Measurements from ENCODE around the gene ZNF804A.

ZNF804A gene

DNA sequence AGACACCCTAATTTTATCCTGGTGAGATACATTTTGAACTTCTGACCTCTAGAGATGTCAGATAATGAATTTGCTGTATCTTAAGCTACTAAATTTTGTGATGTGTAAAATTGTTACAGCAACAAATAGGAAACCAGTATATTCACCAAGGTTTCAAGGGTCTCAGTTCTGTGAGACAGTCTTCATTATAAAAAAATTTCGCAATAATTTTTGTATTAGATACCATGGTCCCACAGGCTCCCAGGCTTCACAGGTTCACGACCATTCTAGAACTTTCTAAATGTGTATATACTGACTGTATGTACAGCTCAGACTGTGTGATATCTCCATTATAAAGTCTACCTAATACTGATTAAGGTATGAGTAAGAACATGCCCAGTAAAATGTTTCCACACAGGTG lies 181.4 kb downstream of the ZNF804A start:
- no peak overlapping the region for H3K4me3 ChIP-seq
- TF ChIP-seq, protein P1, sequence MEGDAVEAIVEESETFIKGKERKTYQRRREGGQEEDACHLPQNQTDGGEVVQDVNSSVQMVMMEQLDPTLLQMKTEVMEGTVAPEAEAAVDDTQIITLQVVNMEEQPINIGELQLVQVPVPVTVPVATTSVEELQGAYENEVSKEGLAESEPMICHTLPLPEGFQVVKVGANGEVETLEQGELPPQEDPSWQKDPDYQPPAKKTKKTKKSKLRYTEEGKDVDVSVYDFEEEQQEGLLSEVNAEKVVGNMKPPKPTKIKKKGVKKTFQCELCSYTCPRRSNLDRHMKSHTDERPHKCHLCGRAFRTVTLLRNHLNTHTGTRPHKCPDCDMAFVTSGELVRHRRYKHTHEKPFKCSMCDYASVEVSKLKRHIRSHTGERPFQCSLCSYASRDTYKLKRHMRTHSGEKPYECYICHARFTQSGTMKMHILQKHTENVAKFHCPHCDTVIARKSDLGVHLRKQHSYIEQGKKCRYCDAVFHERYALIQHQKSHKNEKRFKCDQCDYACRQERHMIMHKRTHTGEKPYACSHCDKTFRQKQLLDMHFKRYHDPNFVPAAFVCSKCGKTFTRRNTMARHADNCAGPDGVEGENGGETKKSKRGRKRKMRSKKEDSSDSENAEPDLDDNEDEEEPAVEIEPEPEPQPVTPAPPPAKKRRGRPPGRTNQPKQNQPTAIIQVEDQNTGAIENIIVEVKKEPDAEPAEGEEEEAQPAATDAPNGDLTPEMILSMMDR (IDR thresholded peaks at IDR 0.05) = no peak
- no peaks in the 10 kb centered on the region for H3K27me3 ChIP-seq
- H3K27ac ChIP-seq = no peak overlapping the region
- intact Hi-C loops (cut with DNase I; ENCODE audit: low total_unique reads) = no loop called here
- no peak for DNase-seq
- no peaks in the 10 kb centered on the region for H3K4me1 ChIP-seq
- H3K36me3 ChIP-seq = no peaks in the 10 kb centered on the region
- H3K9me3 ChIP-seq = no peaks in the 10 kb centered on the region

DNA sequence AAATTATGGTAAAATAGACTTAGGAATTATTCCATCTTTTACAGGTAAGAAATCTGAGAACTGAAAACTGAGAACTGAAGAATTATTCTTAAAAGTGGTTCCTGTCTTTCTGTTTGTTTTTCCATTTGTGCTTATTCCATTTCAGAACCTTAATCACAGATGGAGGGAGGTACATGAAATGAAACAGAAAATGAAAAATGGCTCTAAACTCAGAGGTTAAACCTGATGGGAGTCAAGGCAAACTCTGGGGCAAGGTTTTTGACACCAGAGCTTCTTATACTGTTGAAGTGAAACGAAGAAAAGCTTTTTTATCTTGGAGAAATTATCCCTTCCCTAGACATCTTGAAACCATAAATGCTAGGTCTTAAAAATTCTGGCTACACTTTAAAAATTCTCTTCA lies 182.1 kb downstream of the ZNF804A start:
- intact Hi-C loops (cut with DNase I; ENCODE audit: low total_unique reads) = no loop called here
- Histone ChIP-seq H3K27ac (no peak overlapping the region), H3K4me3 (no peak overlapping the region), H3K4me1 (no peaks in the 10 kb centered on the region), H3K36me3 (no peaks in the 10 kb centered on the region), H3K9me3 (no peaks in the 10 kb centered on the region), H3K27me3 (no peaks in the 10 kb centered on the region)
- DNase-seq = no peak
- TF ChIP-seq, protein P1 (IDR thresholded peaks at IDR 0.05) = no peak

DNA sequence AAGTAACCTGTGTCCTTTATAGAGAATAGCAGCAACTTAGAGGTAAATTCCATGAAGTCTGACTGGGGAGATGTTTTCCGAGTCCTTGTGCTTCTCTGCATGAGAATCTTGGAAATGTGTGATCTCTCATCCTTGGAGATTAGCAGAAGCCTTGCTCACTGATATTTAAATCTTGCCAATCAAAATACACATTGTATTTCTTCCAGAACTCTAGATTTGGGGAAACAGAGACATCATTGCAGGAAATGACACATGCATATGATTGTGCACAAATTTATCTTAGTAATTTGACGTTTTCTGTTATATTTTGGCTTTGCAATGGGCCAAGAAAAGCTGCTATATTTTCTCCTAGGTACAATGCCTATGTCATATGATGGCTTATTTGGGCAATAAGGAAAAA lies 182.6 kb downstream of the ZNF804A start:
- TF ChIP-seq, protein P1 (IDR thresholded peaks at IDR 0.05) = no peak
- no peaks in the 10 kb centered on the region for H3K9me3 ChIP-seq
- H3K27me3 ChIP-seq = no peaks in the 10 kb centered on the region
- intact Hi-C loops (cut with DNase I; ENCODE audit: low total_unique reads) = no loop called here
- no peaks in the 10 kb centered on the region for H3K4me1 ChIP-seq
- no peak overlapping the region for H3K27ac ChIP-seq
- no peak overlapping the region for H3K4me3 ChIP-seq
- DNase-seq = no peak
- H3K36me3 ChIP-seq = no peaks in the 10 kb centered on the region

DNA sequence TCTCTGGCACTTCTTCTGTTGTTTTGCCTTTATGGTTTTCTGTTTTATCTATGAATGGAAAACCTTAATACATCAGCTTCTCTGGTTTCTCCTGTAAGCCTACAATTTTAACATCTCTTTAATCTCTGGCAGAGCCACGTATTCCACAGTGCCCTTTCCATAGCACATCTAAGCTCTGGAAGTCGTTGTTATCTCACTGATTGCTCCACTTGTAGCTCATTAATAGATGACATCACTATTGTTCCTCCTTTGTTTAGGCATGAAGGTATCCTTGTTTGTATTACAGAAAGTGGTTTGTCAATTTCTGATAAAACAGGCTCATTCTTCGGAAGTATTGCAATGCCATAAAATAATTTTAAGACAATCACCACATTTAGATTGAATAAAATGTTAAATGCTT lies 185.2 kb downstream of the ZNF804A start:
- intact Hi-C loops (cut with DNase I; ENCODE audit: low total_unique reads) = no loop called here
- Histone ChIP-seq H3K27ac (no peak overlapping the region), H3K27me3 (no peaks in the 10 kb centered on the region), H3K9me3 (no peaks in the 10 kb centered on the region), H3K4me3 (no peak overlapping the region), H3K4me1 (no peaks in the 10 kb centered on the region), H3K36me3 (no peaks in the 10 kb centered on the region)
- no peak for DNase-seq
- TF ChIP-seq, protein P1 (IDR thresholded peaks at IDR 0.05) = no peak

DNA sequence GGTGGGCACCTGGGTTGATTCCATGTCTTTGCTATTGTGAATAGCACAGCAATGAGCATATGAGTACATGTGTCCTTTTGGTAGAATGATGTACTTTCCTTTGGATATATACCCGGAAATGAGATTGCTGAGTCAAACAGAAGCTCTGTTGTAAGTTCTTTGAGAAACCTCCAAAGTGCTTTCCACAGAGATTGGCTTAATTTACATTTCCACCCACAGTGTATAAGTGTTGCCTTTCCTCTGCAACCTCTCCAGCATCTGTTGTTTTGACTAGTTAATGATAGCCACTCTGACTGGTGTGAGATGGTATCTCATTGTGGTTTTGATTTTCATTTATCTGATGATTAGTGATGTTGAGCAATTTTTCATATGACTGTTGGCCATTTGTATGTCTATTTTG lies 194.8 kb downstream of the ZNF804A start:
- Histone ChIP-seq H3K27ac (no peak overlapping the region), H3K4me1 (no peaks in the 10 kb centered on the region), H3K27me3 (no peaks in the 10 kb centered on the region), H3K36me3 (no peaks in the 10 kb centered on the region), H3K4me3 (no peak overlapping the region), H3K9me3 (no peaks in the 10 kb centered on the region)
- no peak for DNase-seq
- TF ChIP-seq, protein P1 (IDR thresholded peaks at IDR 0.05) = no peak
- intact Hi-C loops (cut with DNase I; ENCODE audit: low total_unique reads) = no loop called here

DNA sequence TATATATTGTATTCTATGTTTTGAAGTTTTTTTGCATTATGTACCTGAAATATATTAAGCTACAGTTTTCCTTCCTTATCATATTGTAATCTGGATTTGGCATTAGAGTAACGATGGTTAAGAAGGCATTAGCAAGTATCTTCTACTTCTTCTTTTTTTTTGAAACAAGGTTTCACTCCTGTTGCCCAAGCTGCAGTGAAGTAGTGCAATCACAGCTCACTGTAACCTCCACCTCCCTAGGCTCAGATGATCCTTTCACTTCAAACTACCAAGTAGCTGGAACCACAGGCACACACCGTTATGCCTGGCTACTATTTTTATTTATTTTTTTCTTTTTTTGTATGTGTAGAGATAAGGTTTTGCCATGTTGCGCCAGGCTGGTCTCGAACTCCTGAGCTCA lies 201.1 kb downstream of the ZNF804A start:
- Histone ChIP-seq H3K4me3 (no peak overlapping the region), H3K27me3 (no peaks in the 10 kb centered on the region), H3K9me3 (no peaks in the 10 kb centered on the region), H3K4me1 (no peaks in the 10 kb centered on the region), H3K36me3 (no peaks in the 10 kb centered on the region), H3K27ac (no peak overlapping the region)
- intact Hi-C loops (cut with DNase I; ENCODE audit: low total_unique reads) = no loop called here
- TF ChIP-seq, protein P1 (IDR thresholded peaks at IDR 0.05) = no peak
- DNase-seq = no peak

All from tibial artery (tissue), 4 donors.